Astrocyte (in vitro differentiated cells and primary cell): ENCODE measurements around the gene POU2F1. TPM values are rescaled to one million over a fixed set of nuclear protein-coding genes. Genes with fewer than 3 reads are reported as not detected.

ENCODE experiments used
- DNase-seq: peaks from one replicate; pipeline ENCODE4 v3.0.0-alpha.2; 2010; ENCODE audit warnings: low read depth
- FAIRE-seq: peaks from 2 replicates; lab custom pipeline; 2011; peaks lifted over from hg19 to GRCh38; lab: Jason Lieb, UNC
- H2AFZ ChIP-seq: 2 replicates; pipeline ENCODE4 v1.6.0; 2012; ENCODE audit warnings: low read depth, low read length, inconsistent platforms
- H3K27ac ChIP-seq: 2 replicates; pipeline ENCODE4 v1.5.1; 2011; ENCODE audit warnings: low read depth, low read length, inconsistent platforms
- H3K27me3 ChIP-seq: 2 replicates; pipeline ENCODE4 v1.6.0; 2011; ENCODE audit warnings: low read length, inconsistent platforms; ENCODE audit not compliant: insufficient read depth
- H3K36me3 ChIP-seq: 2 replicates; pipeline ENCODE4 v1.5.1; 2011; ENCODE audit warnings: low read length, inconsistent platforms; ENCODE audit not compliant: insufficient read depth
- H3K4me1 ChIP-seq: 2 replicates; pipeline ENCODE4 v1.5.1; 2011; ENCODE audit warnings: low read length, inconsistent platforms; ENCODE audit not compliant: insufficient read depth
- H3K4me2 ChIP-seq: 2 replicates; pipeline ENCODE4 v1.6.0; 2012; ENCODE audit warnings: low read length, inconsistent platforms
- H3K4me3 ChIP-seq: 2 replicates; pipeline ENCODE4 v1.5.1; 2011; ENCODE audit warnings: low read depth, mild to moderate bottlenecking, low read length, inconsistent platforms; ENCODE audit not compliant: insufficient read depth
- H3K79me2 ChIP-seq: 2 replicates; pipeline ENCODE4 v1.6.0; 2012; ENCODE audit warnings: mild to moderate bottlenecking, low read length, inconsistent platforms; ENCODE audit not compliant: insufficient read depth
- H3K9ac ChIP-seq: 2 replicates; pipeline ENCODE4 v1.6.0; 2012; ENCODE audit warnings: mild to moderate bottlenecking, low read length, inconsistent platforms
- H3K9me3 ChIP-seq: 2 replicates; pipeline ENCODE4 v1.5.1; 2012; ENCODE audit warnings: low read depth, mild to moderate bottlenecking, low read length, inconsistent platforms; ENCODE audit not compliant: insufficient read depth
- H4K20me1 ChIP-seq: 2 replicates; pipeline ENCODE4 v1.6.0; 2012; ENCODE audit warnings: low read length, inconsistent platforms; ENCODE audit not compliant: insufficient read depth
- H3K27ac Mint-ChIP-seq: one replicate; pipeline ENCODE4 v1.8.0; 2021; ENCODE audit warnings: mild to moderate bottlenecking, mixed read lengths; ENCODE audit not compliant: unreplicated experiment
- H3K27me3 Mint-ChIP-seq: one replicate; pipeline ENCODE4 v1.8.0; 2021; ENCODE audit warnings: low read depth, mixed read lengths; ENCODE audit not compliant: unreplicated experiment
- H3K36me3 Mint-ChIP-seq: one replicate; pipeline ENCODE4 v1.8.0; 2021; ENCODE audit warnings: low read depth, mixed read lengths; ENCODE audit not compliant: unreplicated experiment
- H3K4me1 Mint-ChIP-seq: one replicate; pipeline ENCODE4 v1.8.0; 2021; ENCODE audit warnings: low read depth, mixed read lengths; ENCODE audit not compliant: unreplicated experiment
- H3K4me3 Mint-ChIP-seq: one replicate; pipeline ENCODE4 v1.8.0; 2021; ENCODE audit warnings: mild to moderate bottlenecking, moderate library complexity, mixed read lengths; ENCODE audit not compliant: unreplicated experiment
- H3K9me3 Mint-ChIP-seq: one replicate; pipeline ENCODE4 v1.8.0; 2021; ENCODE audit warnings: mild to moderate bottlenecking, mixed read lengths; ENCODE audit not compliant: unreplicated experiment
- CTCF ChIP-seq: IDR thresholded peaks from 2 replicates; pipeline ENCODE4 v1.5.1; 2011; ENCODE audit warnings: low read depth, mild to moderate bottlenecking, inconsistent platforms, low read length, moderate library complexity; ENCODE audit not compliant: insufficient read depth
- EZH2 ChIP-seq: IDR thresholded peaks from 2 replicates; pipeline ENCODE4 v1.6.1; 2012; ENCODE audit warnings: mild to moderate bottlenecking, low read length, inconsistent platforms; ENCODE audit not compliant: insufficient read depth
- total RNA-seq: library from RNA; stranded (reverse); gene quantifications from 2 replicates; pipeline ENCODE4 v1.2.1, GENCODE V29; 2021

The POU2F1 gene
- total RNA-seq, 1 donor from 2014 or later: 21.7 TPM

- H3K36me3 Mint-ChIP-seq: no peaks in the 10 kb centered on the region
- DNase-seq (no peak), FAIRE-seq (no peak)
- no peak overlapping the region for H3K4me3 Mint-ChIP-seq
- Histone ChIP-seq H3K4me1 (no peaks in the 10 kb centered on the region), H2AFZ (no peak overlapping the region), H3K9me3 (no peaks in the 10 kb centered on the region), H3K4me2 (no peak overlapping the region), H3K27ac (no peak overlapping the region), H3K9ac (no peak overlapping the region), H3K27me3 (peaks cover 14% of the 10 kb centered on the region), H3K79me2 (no peaks in the 10 kb centered on the region), H3K36me3 (no peaks in the 10 kb centered on the region), H4K20me1 (no peaks in the 10 kb centered on the region), H3K4me3 (no peak overlapping the region)
- peaks cover 22% of the 10 kb centered on the region for H3K27me3 Mint-ChIP-seq
- TF ChIP-seq EZH2 (no peak), CTCF (no peak)
- H3K27ac Mint-ChIP-seq: no peak overlapping the region
- H3K4me1 Mint-ChIP-seq: peaks cover 3% of the 10 kb centered on the region
- no peaks in the 10 kb centered on the region for H3K9me3 Mint-ChIP-seq
Measured at GRCh38 chr1:167463080-167463479, 242.4 kb downstream of the POU2F1 start.

- peaks cover 18% of the 10 kb centered on the region for H3K27me3 Mint-ChIP-seq
- no peak overlapping the region for H3K4me2 ChIP-seq
- H3K36me3 ChIP-seq: no peaks in the 10 kb centered on the region
- no peak overlapping the region for H3K4me3 Mint-ChIP-seq
- H3K4me1 Mint-ChIP-seq: peaks cover 3% of the 10 kb centered on the region
- no peaks in the 10 kb centered on the region for H3K36me3 Mint-ChIP-seq
- no peaks in the 10 kb centered on the region for H4K20me1 ChIP-seq
- H2AFZ ChIP-seq: no peak overlapping the region
- H3K79me2 ChIP-seq: no peaks in the 10 kb centered on the region
- no peak for FAIRE-seq
- no peak overlapping the region for H3K9ac ChIP-seq
- H3K9me3 ChIP-seq: no peaks in the 10 kb centered on the region
- H3K27ac ChIP-seq: no peak overlapping the region
- no peak overlapping the region for H3K27ac Mint-ChIP-seq
- TF ChIP-seq EZH2: no peak
- no peak for TF ChIP-seq CTCF
- DNase-seq: no peak
- H3K9me3 Mint-ChIP-seq: no peaks in the 10 kb centered on the region
- no peak overlapping the region for H3K4me3 ChIP-seq
- no peaks in the 10 kb centered on the region for H3K4me1 ChIP-seq
- H3K27me3 ChIP-seq: peaks cover 14% of the 10 kb centered on the region
Measured at GRCh38 chr1:167463875-167464575, 243.3 kb downstream of the POU2F1 start.

GRCh38 chr1:167465018-167465417, 244.3 kb downstream of the POU2F1 start:
- no peak overlapping the region for H2AFZ ChIP-seq
- H3K9me3 ChIP-seq: no peaks in the 10 kb centered on the region
- DNase-seq (no peak), FAIRE-seq (no peak)
- H3K79me2 ChIP-seq: no peaks in the 10 kb centered on the region
- Mint-ChIP-seq H3K27ac (no peak overlapping the region), H3K27me3 (peaks cover 18% of the 10 kb centered on the region), H3K4me1 (peaks cover 3% of the 10 kb centered on the region), H3K36me3 (no peaks in the 10 kb centered on the region), H3K4me3 (no peak overlapping the region), H3K9me3 (no peaks in the 10 kb centered on the region)
- no peaks in the 10 kb centered on the region for H3K4me1 ChIP-seq
- no peak overlapping the region for H3K4me2 ChIP-seq
- no peak overlapping the region for H3K4me3 ChIP-seq
- TF ChIP-seq CTCF (no peak), EZH2 (no peak)
- no peak overlapping the region for H3K27ac ChIP-seq
- H3K9ac ChIP-seq: no peak overlapping the region
- H3K27me3 ChIP-seq: peaks cover 14% of the 10 kb centered on the region
- no peaks in the 10 kb centered on the region for H4K20me1 ChIP-seq
- no peaks in the 10 kb centered on the region for H3K36me3 ChIP-seq
